Smooth muscle cell (in vitro differentiated cells): Measurements from ENCODE around the gene CACNA1C. TPM values are rescaled to one million over a fixed set of nuclear protein-coding genes. Genes with fewer than 3 reads are reported as not detected.

Experiments
- DNase-seq: peaks from one replicate; lab custom pipeline; 2025; ENCODE audit not compliant: unreplicated experiment; lab: John Stamatoyannopoulos, UW
- H2AFZ ChIP-seq: fragments of 200-600 bp; sonication (generic); 2 replicates; pipeline ENCODE4 v1.6.0; 2016; ENCODE audit warnings: antibody characterized with exemption, low read depth, mild to moderate bottlenecking
- H3F3A ChIP-seq: fragments of 200-600 bp; sonication (generic); 2 replicates; pipeline ENCODE4 v1.6.0; 2017; ENCODE audit warnings: antibody characterized with exemption, low read depth
- H3K27ac ChIP-seq: fragments of 200-600 bp; sonication (generic); 2 replicates; pipeline ENCODE4 v1.5.1; 2016; ENCODE audit warnings: low read depth, mild to moderate bottlenecking
- H3K27me3 ChIP-seq: fragments of 200-600 bp; sonication (generic); 2 replicates; pipeline ENCODE4 v1.6.1; 2016; ENCODE audit warnings: low read depth, mild to moderate bottlenecking
- H3K36me3 ChIP-seq: fragments of 200-600 bp; sonication (generic); 2 replicates; pipeline ENCODE4 v1.5.1; 2016; ENCODE audit warnings: low read depth
- H3K4me1 ChIP-seq: fragments of 200-600 bp; sonication (generic); 2 replicates; pipeline ENCODE4 v1.5.1; 2016; ENCODE audit warnings: low read depth
- H3K4me2 ChIP-seq: fragments of 200-600 bp; sonication (generic); 2 replicates; pipeline ENCODE4 v1.6.0; 2016; ENCODE audit warnings: mild to moderate bottlenecking
- H3K4me3 ChIP-seq: fragments of 200-600 bp; sonication (generic); 2 replicates; pipeline ENCODE4 v1.5.1; 2016; ENCODE audit warnings: mild to moderate bottlenecking
- H3K79me2 ChIP-seq: fragments of 200-600 bp; sonication (generic); 2 replicates; pipeline ENCODE4 v1.6.0; 2016; ENCODE audit warnings: low read depth, mild to moderate bottlenecking
- H3K9ac ChIP-seq: fragments of 200-600 bp; sonication (generic); 2 replicates; pipeline ENCODE4 v1.6.0; 2016; ENCODE audit warnings: low read depth
- H3K9me3 ChIP-seq: fragments of 200-600 bp; sonication (generic); replicated peaks from 2 replicates; pipeline ENCODE4 v1.5.1; 2016; ENCODE audit warnings: low read depth
- H4K20me1 ChIP-seq: fragments of 200-600 bp; sonication (generic); 2 replicates; pipeline ENCODE4 v1.6.0; 2016; ENCODE audit warnings: low read depth
- WGBS: methylation state at CpG from one replicate; pipeline ENCODE4 v1.1.7; 2016; ENCODE audit warnings: low lambda C conversion rate; 5-methylcytosine and 5-hydroxymethylcytosine counted together
- polyA plus RNA-seq: library from polyadenylated mRNA; unstranded; fragments of >200 nt; fragmentation: Nextera tagmentation; extraction: Ambion mirVana; gene quantifications from 2 replicates; pipeline ENCODE4 v1.2.1, GENCODE V29; 2016
- total RNA-seq: library from RNA; depleted of rRNA; stranded (reverse); fragments of >200 nt; gene quantifications from 2 replicates; pipeline ENCODE4 v1.2.3, GENCODE V29; 2014
- TF ChIP-seq, protein P1 (sequence below): fragments of 200-600 bp; sonication (generic); IDR thresholded peaks from 2 replicates; pipeline ENCODE4 v1.5.1; 2017; ENCODE audit warnings: borderline replicate concordance, mild to moderate bottlenecking, antibody characterized with exemption; ENCODE audit not compliant: insufficient read depth, poor library complexity, severe bottlenecking

CACNA1C gene
- total and polyA plus RNA-seq, 2 experiments from 2014 or later = 1.6 to 4.5 TPM

DNA sequence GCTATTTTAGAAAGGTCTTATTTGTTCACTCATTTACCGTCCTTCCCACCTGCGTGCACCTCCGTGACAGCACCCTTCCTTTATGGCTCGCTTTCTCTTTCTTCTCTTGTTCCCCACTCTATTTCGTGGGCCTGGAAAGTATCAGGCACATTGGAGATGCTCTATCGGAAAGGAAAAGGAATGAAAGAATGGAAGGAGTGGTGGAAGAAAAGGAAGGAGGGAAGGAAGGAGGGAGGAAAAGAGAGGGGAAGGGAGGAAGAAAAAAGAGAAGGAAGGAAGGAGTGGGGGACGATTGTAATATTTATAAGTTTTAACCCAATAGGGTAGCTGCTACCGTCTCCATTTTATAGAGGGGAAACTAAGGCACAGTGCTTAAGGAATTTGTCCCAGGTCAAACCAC is 363.4 kb downstream of the CACNA1C start:
- 90% methylated on average over 8 of the region's 8 CpGs for WGBS
- TF ChIP-seq, protein P1, sequence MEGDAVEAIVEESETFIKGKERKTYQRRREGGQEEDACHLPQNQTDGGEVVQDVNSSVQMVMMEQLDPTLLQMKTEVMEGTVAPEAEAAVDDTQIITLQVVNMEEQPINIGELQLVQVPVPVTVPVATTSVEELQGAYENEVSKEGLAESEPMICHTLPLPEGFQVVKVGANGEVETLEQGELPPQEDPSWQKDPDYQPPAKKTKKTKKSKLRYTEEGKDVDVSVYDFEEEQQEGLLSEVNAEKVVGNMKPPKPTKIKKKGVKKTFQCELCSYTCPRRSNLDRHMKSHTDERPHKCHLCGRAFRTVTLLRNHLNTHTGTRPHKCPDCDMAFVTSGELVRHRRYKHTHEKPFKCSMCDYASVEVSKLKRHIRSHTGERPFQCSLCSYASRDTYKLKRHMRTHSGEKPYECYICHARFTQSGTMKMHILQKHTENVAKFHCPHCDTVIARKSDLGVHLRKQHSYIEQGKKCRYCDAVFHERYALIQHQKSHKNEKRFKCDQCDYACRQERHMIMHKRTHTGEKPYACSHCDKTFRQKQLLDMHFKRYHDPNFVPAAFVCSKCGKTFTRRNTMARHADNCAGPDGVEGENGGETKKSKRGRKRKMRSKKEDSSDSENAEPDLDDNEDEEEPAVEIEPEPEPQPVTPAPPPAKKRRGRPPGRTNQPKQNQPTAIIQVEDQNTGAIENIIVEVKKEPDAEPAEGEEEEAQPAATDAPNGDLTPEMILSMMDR = no peak
- Histone ChIP-seq H3K36me3 (no peaks in the 10 kb centered on the region), H2AFZ (no peak overlapping the region), H3K4me1 (no peaks in the 10 kb centered on the region), H4K20me1 (no peaks in the 10 kb centered on the region), H3K27ac (no peak overlapping the region), H3K9ac (no peak overlapping the region), H3F3A (no peaks in the 10 kb centered on the region), H3K79me2 (no peaks in the 10 kb centered on the region), H3K4me2 (no peak overlapping the region), H3K27me3 (no peaks in the 10 kb centered on the region), H3K4me3 (no peak overlapping the region), H3K9me3 (no peaks in the 10 kb centered on the region)
- no peak for DNase-seq

DNA sequence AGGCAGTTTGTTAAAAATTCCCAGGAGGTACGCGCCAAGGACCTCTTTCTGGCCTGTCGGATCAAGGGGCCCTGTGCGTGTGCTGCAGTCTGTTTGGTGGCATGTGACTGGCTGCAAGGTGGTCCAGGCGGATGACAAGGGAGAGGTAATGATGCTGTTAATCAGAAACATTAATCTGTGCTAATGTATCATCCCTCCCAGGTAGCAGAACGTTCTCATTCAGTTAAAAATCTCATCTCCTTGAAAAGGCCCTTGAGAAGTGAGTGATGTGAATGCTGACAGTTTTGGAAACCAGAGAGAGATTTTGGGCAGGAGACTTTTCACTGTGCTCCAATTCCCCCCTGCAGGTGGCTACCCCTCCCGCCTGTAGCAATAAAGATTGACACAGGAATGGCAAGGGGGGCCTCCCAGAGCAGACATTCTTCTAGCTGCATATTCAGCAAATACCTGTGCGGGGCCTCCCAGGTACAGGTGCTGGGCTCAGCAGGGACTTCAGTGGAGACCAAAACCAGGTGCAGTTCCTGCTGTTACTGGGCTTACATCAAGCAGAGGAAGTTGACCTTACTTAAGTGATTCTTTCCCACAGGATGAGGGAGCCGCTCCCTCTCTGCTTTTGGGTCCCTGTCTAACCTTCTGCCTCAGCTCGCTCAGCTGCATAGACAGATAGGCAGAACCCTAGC is 364.8 kb downstream of the CACNA1C start:
- Histone ChIP-seq H3K36me3 (no peaks in the 10 kb centered on the region), H3F3A (no peaks in the 10 kb centered on the region), H3K27ac (no peak overlapping the region), H3K4me3 (no peak overlapping the region), H3K9ac (no peak overlapping the region), H3K4me1 (no peaks in the 10 kb centered on the region), H3K79me2 (no peaks in the 10 kb centered on the region), H4K20me1 (no peaks in the 10 kb centered on the region), H2AFZ (no peak overlapping the region), H3K9me3 (no peaks in the 10 kb centered on the region), H3K4me2 (no peak overlapping the region), H3K27me3 (no peaks in the 10 kb centered on the region)
- TF ChIP-seq, protein P1 = no peak
- DNase-seq = no peak
- WGBS = 89% methylated on average over 10 of the region's 10 CpGs

DNA sequence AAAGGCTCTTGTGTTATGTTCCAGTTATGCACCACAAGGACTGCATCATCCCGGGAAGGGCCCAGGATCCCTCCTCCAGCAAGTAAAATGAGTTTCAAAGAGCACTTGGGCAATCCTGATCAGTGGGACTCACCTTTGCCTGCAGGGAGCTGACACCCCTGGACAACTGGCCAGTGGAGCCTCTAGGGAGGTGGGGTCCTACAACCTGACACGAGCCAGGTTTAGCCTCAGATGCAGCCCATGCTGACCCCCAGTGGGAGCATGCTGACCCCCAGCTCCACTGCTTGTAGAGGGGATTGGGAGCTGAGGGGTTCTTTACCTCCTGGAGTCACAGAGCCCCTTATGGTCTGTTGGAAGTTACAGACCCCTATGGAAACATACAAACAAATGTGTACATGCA is 365.8 kb downstream of the CACNA1C start:
- Histone ChIP-seq H3F3A (no peaks in the 10 kb centered on the region), H3K4me2 (no peak overlapping the region), H3K79me2 (no peaks in the 10 kb centered on the region), H4K20me1 (no peaks in the 10 kb centered on the region), H3K36me3 (no peaks in the 10 kb centered on the region), H3K9ac (no peak overlapping the region), H2AFZ (no peak overlapping the region), H3K27ac (no peak overlapping the region), H3K9me3 (no peaks in the 10 kb centered on the region), H3K4me1 (no peaks in the 10 kb centered on the region), H3K27me3 (no peaks in the 10 kb centered on the region), H3K4me3 (no peak overlapping the region)
- no peak for DNase-seq
- TF ChIP-seq, protein P1 = no peak
- 83% methylated on average over 2 of the region's 2 CpGs for WGBS

DNA sequence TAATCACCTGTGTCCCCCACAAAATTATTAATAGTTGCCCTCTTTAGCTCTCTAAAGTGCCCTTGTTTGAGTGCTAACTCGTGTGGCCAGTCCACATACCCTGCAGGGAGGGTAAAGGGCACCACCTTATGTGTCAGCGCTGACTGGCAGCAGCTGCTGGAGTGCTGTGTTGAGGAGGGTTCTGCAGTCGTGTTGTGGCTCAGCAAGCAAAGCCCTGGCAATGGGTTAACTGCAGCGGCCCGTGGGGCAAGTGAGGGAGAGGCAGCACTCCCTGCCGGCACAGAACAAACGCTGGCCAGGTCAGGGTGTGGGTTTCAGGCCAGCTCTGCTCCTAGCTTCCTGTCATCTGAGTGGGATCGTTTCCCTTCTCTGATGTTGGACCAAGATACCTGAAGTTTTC is 369.8 kb downstream of the CACNA1C start:
- Histone ChIP-seq H2AFZ (no peak overlapping the region), H3K27ac (no peak overlapping the region), H3K36me3 (no peaks in the 10 kb centered on the region), H4K20me1 (no peaks in the 10 kb centered on the region), H3K4me2 (no peak overlapping the region), H3K79me2 (no peaks in the 10 kb centered on the region), H3K27me3 (no peaks in the 10 kb centered on the region), H3K9me3 (no peaks in the 10 kb centered on the region), H3K4me1 (no peaks in the 10 kb centered on the region), H3F3A (no peaks in the 10 kb centered on the region), H3K9ac (no peak overlapping the region), H3K4me3 (no peak overlapping the region)
- no peak for DNase-seq
- 84% methylated on average over 7 of the region's 8 CpGs for WGBS
- TF ChIP-seq, protein P1 = no peak
